H7 (cell line): ENCODE data around the gene USP17L18. TPM values are rescaled to one million over a fixed set of nuclear protein-coding genes. Genes with fewer than 3 reads are reported as not detected.
"Not testable (repeated sequence)": the region's sequence is repeated elsewhere in the genome, so short reads cannot be mapped to it uniquely, and the experiment has no call there.

Experiments
- DNase-seq: peaks from one replicate; pipeline ENCODE4 v3.0.0; 2012
- H3K27me3 ChIP-seq: 2 replicates; pipeline ENCODE4 v1.6.0; 2011; ENCODE audit warnings: mild to moderate bottlenecking, low read length; ENCODE audit not compliant: control insufficient read depth, insufficient read depth
- H3K36me3 ChIP-seq: replicated peaks from 2 replicates; pipeline ENCODE4 v1.5.1; 2011; ENCODE audit warnings: low read length; ENCODE audit not compliant: control insufficient read depth, insufficient read depth
- H3K4me3 ChIP-seq: 2 replicates; pipeline ENCODE4 v1.5.1; 2011; ENCODE audit warnings: low read depth, mild to moderate bottlenecking, control low read depth, low read length, moderate library complexity; ENCODE audit not compliant: insufficient read depth
- total RNA-seq: library from RNA; depleted of rRNA; stranded (reverse); fragments of >200 nt; shearing (Covaris generic); gene quantifications from 2 replicates; pipeline ENCODE4 v1.2.3, GENCODE V29; 2014; rRNA removed

The USP17L18 gene
- not detected in 2 replicates for total RNA-seq

GRCh38 chr4:9247953-9248680 is at the start of gene USP17L18:
Gene USP17L18 (plus strand): TSS chr4:9248630. CDS start chr4:9248630, 0 bp downstream.
- not testable (repeated sequence) for DNase-seq, H3K27me3 ChIP-seq, H3K36me3 ChIP-seq, H3K4me3 ChIP-seq

- H3K4me3 ChIP-seq, DNase-seq, H3K36me3 ChIP-seq, H3K27me3 ChIP-seq: not testable (repeated sequence)
Observed at GRCh38 chr4:9210357-9210756, 38.1 kb upstream of the USP17L18 start, which contains the start of gene USP17L10. Gene USP17L10 (plus strand): TSS chr4:9210657. CDS start chr4:9210657, 0 bp downstream.

GRCh38 chr4:9214701-9215100 is 33.7 kb upstream of the USP17L18 start:
- not testable (repeated sequence) for DNase-seq, H3K36me3 ChIP-seq, H3K27me3 ChIP-seq, H3K4me3 ChIP-seq

GRCh38 chr4:9215105-9215504 is 33.3 kb upstream of the USP17L18 start, which contains the start of gene USP17L11:
Gene USP17L11 (plus strand): TSS chr4:9215405. CDS start chr4:9215405, 0 bp downstream.
- not testable (repeated sequence) for H3K36me3 ChIP-seq, DNase-seq, H3K27me3 ChIP-seq, H3K4me3 ChIP-seq

DNA sequence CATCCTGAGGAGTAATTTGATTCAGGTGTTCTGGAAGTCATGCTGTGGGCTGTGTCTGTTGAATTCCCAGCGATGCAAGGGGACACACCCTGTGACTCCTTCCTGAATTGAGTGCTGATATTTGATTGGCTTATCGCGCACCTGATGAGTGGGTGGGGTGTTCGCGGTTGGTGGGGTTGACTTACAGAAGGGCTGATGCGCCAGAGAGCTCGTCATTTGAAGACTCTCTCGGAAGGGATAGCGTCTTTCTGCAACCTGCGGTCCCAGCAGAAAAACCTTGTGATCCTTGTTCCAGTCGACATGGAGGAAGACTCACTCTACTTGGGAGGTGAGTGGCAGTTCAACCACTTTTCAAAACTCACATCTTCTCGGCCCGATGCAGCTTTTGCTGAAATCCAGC is 28.6 kb upstream of the USP17L18 start, which contains the start of gene USP17L12:
TSS of gene USP17L12 (plus strand) at position 301 of the 400 bp plus-strand sequence. CDS start at position 301, 0 bp downstream.
- DNase-seq, H3K27me3 ChIP-seq, H3K36me3 ChIP-seq, H3K4me3 ChIP-seq: not testable (repeated sequence)

- H3K36me3 ChIP-seq, H3K27me3 ChIP-seq, H3K4me3 ChIP-seq, DNase-seq: not testable (repeated sequence)
Observed at GRCh38 chr4:9224596-9224995, 23.8 kb upstream of the USP17L18 start, which contains the start of gene USP17L13. Gene USP17L13 (plus strand): TSS chr4:9224896. CDS start chr4:9224896, 0 bp downstream.

- DNase-seq, H3K27me3 ChIP-seq, H3K4me3 ChIP-seq, H3K36me3 ChIP-seq: not testable (repeated sequence)
Observed at GRCh38 chr4:9230249-9230648, 18.2 kb upstream of the USP17L18 start.

- not testable (repeated sequence) for H3K27me3 ChIP-seq, DNase-seq, H3K36me3 ChIP-seq, H3K4me3 ChIP-seq
Observed at GRCh38 chr4:9234085-9234484, 14.3 kb upstream of the USP17L18 start, which contains the start of gene USP17L15. Gene USP17L15 (plus strand): TSS chr4:9234385. CDS start chr4:9234385, 0 bp downstream.

DNA sequence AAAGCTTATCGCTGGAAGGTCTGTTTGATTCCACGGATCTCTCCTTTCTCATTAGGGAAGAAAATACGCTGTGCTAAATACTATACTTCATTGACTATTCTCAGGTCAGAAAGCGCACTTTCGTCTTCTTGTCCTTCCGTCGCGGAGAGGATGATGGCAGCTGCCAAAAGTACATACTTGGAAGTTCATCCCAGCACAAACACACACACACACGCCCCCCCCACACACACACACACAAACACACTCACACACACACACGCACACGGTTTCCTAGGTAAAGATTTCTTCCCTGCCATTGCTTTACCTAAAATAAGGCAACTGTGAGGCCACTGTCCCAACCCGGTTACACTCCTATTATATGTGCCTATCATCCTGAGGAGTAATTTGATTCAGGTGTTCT is 10.0 kb upstream of the USP17L18 start:
- H3K27me3 ChIP-seq, DNase-seq, H3K36me3 ChIP-seq, H3K4me3 ChIP-seq: not testable (repeated sequence)

DNA sequence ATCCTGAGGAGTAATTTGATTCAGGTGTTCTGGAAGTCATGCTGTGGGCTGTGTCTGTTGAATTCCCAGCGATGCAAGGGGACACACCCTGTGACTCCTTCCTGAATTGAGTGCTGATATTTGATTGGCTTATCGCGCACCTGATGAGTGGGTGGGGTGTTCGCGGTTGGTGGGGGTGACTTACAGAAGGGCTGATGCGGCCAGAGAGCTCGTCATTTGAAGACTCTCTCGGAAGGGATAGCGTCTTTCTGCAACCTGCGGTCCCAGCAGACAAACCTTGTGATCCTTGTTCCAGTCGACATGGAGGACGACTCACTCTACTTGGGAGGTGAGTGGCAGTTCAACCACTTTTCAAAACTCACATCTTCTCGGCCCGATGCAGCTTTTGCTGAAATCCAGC is 4.9 kb upstream of the USP17L18 start, which contains the start of gene USP17L17:
TSS of gene USP17L17 (plus strand) at position 301 of the 400 bp plus-strand sequence. CDS start at position 301, 0 bp downstream.
- not testable (repeated sequence) for H3K4me3 ChIP-seq, H3K36me3 ChIP-seq, H3K27me3 ChIP-seq, DNase-seq

- not testable (repeated sequence) for H3K36me3 ChIP-seq, H3K27me3 ChIP-seq, H3K4me3 ChIP-seq, DNase-seq
Observed at GRCh38 chr4:9253078-9253477, 4.6 kb downstream of the USP17L18 start, which contains the start of gene USP17L19. Gene USP17L19 (plus strand): TSS chr4:9253378. CDS start chr4:9253378, 0 bp downstream.

DNA sequence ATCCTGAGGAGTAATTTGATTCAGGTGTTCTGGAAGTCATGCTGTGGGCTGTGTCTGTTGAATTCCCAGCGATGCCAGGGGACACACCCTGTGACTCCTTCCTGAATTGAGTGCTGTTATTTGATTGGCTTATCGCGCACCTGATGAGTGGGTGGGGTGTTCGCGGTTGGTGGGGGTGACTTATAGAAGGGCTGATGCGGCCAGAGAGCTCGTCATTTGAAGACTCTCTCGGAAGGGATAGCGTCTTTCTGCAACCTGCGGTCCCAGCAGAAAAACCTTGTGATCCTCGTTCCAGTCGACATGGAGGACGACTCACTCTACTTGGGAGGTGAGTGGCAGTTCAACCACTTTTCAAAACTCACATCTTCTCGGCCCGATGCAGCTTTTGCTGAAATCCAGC is 9.4 kb downstream of the USP17L18 start, which contains the start of gene USP17L20:
TSS of gene USP17L20 (plus strand) at position 301 of the 400 bp plus-strand sequence. CDS start at position 301, 0 bp downstream.
- DNase-seq, H3K27me3 ChIP-seq, H3K36me3 ChIP-seq, H3K4me3 ChIP-seq: not testable (repeated sequence)

GRCh38 chr4:9262572-9262971 is 14.1 kb downstream of the USP17L18 start, which contains the start of gene USP17L21:
Gene USP17L21 (plus strand): TSS chr4:9262872. CDS start chr4:9262872, 0 bp downstream.
- DNase-seq, H3K4me3 ChIP-seq, H3K27me3 ChIP-seq: not testable (repeated sequence)

GRCh38 chr4:9267319-9267718 is 18.9 kb downstream of the USP17L18 start, which contains the start of gene USP17L22:
Gene USP17L22 (plus strand): TSS chr4:9267619. CDS start chr4:9267619, 0 bp downstream.
- not testable (repeated sequence) for H3K36me3 ChIP-seq, H3K27me3 ChIP-seq, DNase-seq, H3K4me3 ChIP-seq

More at GRCh38 chr4:9262572-9262971, 14.1 kb downstream of the USP17L18 start, which contains the start of gene USP17L21:
- not testable (repeated sequence) for H3K36me3 ChIP-seq
